ENCODE measurements around the gene DXO.

Gene DXO

DNA sequence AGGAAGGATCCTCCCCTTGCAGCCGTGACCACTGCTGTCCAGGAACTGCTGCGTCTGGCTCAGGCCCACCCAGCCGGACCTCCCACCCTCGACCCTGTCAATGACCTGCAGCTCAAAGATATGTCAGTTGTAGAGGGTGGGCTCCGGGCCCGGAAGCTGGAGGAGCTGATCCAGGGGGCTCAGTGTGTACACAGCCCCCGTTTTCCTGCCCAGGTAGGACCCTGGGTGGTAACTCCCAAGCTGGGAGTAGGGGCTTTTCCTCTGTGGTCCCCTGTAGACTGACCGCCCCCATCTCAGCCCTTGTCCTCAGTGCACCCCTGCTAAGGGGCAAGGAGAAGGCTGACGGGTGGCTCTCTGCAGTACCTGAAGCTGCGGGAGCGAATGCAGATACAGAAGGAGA lies 3.6 kb downstream of the DXO start:
- TF ChIP-seq MAX (IDR thresholded peaks at IDR 0.05; ENCODE audit: low read depth, low read length) (no peak), POLR2A (IDR thresholded peaks at IDR 0.05; ENCODE audit: extremely low read depth, insufficient read length) (no peak), MYC (IDR thresholded peaks at IDR 0.05; ENCODE audit: low read depth, low read length) (no peak)
- TF ChIP-seq, protein P1, sequence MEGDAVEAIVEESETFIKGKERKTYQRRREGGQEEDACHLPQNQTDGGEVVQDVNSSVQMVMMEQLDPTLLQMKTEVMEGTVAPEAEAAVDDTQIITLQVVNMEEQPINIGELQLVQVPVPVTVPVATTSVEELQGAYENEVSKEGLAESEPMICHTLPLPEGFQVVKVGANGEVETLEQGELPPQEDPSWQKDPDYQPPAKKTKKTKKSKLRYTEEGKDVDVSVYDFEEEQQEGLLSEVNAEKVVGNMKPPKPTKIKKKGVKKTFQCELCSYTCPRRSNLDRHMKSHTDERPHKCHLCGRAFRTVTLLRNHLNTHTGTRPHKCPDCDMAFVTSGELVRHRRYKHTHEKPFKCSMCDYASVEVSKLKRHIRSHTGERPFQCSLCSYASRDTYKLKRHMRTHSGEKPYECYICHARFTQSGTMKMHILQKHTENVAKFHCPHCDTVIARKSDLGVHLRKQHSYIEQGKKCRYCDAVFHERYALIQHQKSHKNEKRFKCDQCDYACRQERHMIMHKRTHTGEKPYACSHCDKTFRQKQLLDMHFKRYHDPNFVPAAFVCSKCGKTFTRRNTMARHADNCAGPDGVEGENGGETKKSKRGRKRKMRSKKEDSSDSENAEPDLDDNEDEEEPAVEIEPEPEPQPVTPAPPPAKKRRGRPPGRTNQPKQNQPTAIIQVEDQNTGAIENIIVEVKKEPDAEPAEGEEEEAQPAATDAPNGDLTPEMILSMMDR (IDR thresholded peaks at IDR 0.05; ENCODE audit: low read depth, low read length) = no peak
- no peak for DNase-seq (ENCODE audit: low read depth)
- H3K4me3 ChIP-seq (ENCODE audit: low read depth, low read length) = no peak overlapping the region

GRCh38 chr6:31967926-31968320 lies 4.0 kb downstream of the DXO start:
- no peak overlapping the region for H3K4me3 ChIP-seq (ENCODE audit: low read depth, low read length)
- no peak for TF ChIP-seq POLR2A (IDR thresholded peaks at IDR 0.05; ENCODE audit: extremely low read depth, insufficient read length)
- TF ChIP-seq MAX (IDR thresholded peaks at IDR 0.05; ENCODE audit: low read depth, low read length) = no peak
- TF ChIP-seq, protein P1 (IDR thresholded peaks at IDR 0.05; ENCODE audit: low read depth, low read length) = no peak
- TF ChIP-seq MYC (IDR thresholded peaks at IDR 0.05; ENCODE audit: low read depth, low read length) = no peak
- no peak for DNase-seq (ENCODE audit: low read depth)

DNA sequence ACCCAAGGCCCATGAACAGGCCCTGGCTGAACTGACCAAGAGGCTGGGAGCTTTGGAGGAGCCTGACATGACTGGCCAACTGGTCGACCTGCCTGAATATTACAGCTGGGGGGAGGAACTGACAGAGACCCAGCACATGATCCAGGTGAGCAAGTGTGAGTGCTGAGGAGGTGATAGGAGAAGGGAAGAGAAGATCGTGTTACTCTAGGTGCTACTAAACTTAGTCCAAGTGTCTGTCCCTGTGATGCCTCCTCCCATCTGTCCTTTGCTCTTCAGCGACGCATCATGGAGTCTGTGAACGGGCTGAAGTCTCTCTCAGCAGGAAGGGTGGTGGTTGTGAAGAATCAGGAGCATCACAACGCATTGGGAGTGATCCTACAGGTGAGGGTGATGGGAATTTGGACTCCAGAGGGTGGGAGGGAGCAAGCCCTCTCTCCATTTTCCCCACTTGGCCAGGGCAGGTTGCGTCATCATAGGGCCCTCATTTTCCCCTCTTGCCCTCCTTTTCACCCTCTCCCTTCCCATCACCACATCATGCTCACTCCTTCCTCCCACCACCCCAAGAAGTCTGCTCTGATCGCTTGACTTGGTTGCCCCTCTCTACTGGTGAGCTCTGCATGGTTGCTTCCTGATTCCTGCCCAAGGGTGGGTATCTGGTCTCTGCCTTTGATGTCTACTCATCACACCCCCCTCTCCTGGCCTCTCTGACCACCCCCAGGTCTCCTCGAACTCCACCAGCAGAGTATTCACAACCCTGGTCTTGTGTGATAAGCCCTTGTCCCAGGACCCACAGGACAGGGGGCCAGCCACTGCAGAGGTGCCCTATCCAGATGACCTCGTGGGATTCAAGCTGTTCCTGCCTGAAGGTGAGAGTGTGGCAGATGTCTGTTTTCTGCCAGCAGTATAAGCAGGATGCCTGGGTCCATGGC lies 4.7 kb downstream of the DXO start:
- no peak overlapping the region for H3K4me3 ChIP-seq (ENCODE audit: low read depth, low read length)
- no peak for DNase-seq (ENCODE audit: low read depth)
- TF ChIP-seq POLR2A (IDR thresholded peaks at IDR 0.05; ENCODE audit: extremely low read depth, insufficient read length) (no peak), MAX (IDR thresholded peaks at IDR 0.05; ENCODE audit: low read depth, low read length) (no peak), MYC (IDR thresholded peaks at IDR 0.05; ENCODE audit: low read depth, low read length) (no peak)
- TF ChIP-seq, protein P1 (IDR thresholded peaks at IDR 0.05; ENCODE audit: low read depth, low read length) = no peak

DNA sequence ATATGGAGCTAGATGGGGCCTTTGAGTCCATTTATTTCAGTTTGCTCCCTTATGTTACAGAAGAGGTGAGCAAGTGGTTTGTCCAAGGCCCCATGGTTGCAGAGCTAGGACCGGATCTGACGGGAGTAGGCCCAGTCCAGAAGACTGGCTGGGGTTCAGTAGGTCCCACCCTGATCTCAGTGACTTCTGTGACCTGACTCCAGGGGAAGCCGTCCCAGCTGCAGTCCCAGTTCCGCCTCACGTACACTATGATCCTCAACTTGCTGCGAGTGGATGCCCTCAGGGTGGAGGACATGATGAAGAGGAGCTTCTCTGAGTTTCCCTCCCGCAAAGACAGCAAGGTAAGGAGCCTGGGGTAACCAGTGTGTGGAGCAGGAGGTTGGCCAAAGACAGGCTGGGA lies 5.4 kb downstream of the DXO start:
- H3K4me3 ChIP-seq (ENCODE audit: low read depth, low read length) = no peak overlapping the region
- no peak for TF ChIP-seq POLR2A (IDR thresholded peaks at IDR 0.05; ENCODE audit: extremely low read depth, insufficient read length)
- TF ChIP-seq, protein P1 (IDR thresholded peaks at IDR 0.05; ENCODE audit: low read depth, low read length) = no peak
- no peak for TF ChIP-seq MAX (IDR thresholded peaks at IDR 0.05; ENCODE audit: low read depth, low read length)
- no peak for TF ChIP-seq MYC (IDR thresholded peaks at IDR 0.05; ENCODE audit: low read depth, low read length)

GRCh38 chr6:31965700-31966099 lies 6.2 kb downstream of the DXO start:
- no peak for DNase-seq (ENCODE audit: low read depth)
- no peak overlapping the region for H3K4me3 ChIP-seq (ENCODE audit: low read depth, low read length)
- TF ChIP-seq MYC (IDR thresholded peaks at IDR 0.05; ENCODE audit: low read depth, low read length) = no peak
- TF ChIP-seq MAX (IDR thresholded peaks at IDR 0.05; ENCODE audit: low read depth, low read length) = no peak
- TF ChIP-seq, protein P1 (IDR thresholded peaks at IDR 0.05; ENCODE audit: low read depth, low read length) = no peak
- no peak for TF ChIP-seq POLR2A (IDR thresholded peaks at IDR 0.05; ENCODE audit: extremely low read depth, insufficient read length)

More for the DNA sequence above, 5.4 kb downstream of the DXO start:
- no peak for DNase-seq (ENCODE audit: low read depth)
